HCT116 (cell line): ENCODE measurements around the gene ZNF646. TPM values are rescaled to one million over a fixed set of nuclear protein-coding genes. Genes with fewer than 3 reads are reported as not detected.

Source experiments
- ATAC-seq: fragments of 200-7000 bp; cut with Tn5 transposase; 2 replicates; pipeline ENCODE4 v1.9.1; 2020; ENCODE audit warnings: mild to moderate bottlenecking, moderate library complexity
- BruUV-seq: library from RNA; stranded (reverse); fragments of 400-500 nt; replicated peaks from 2 replicates; lab custom pipeline; 2021; lab: Mats Ljungman, UMichigan
- CTCF ChIA-PET: fragments of 300-600 bp; sonication (Branson Sonifier 250); formaldehyde crosslinking; loops from one replicate; lab custom pipeline; 2021; ENCODE audit warnings: antibody characterized with exemption; lab: Charles Lee
- POLR2A ChIA-PET: fragments of 300-600, 350-600 bp; sonication (Branson Sonifier 250); formaldehyde crosslinking; loops from one replicate; lab custom pipeline; 2021; ENCODE audit warnings: antibody characterized with exemption; lab: Charles Lee
- RAD21 ChIA-PET, 2 experiments: fragments of 300-600 bp; sonication (Branson Sonifier 250); formaldehyde crosslinking; loops; one replicate each; lab custom pipeline; 2023; ENCODE audit warnings: low total read pairs in 2 of 2; ENCODE audit not compliant: uncharacterized antibody in 2 of 2, unreplicated experiment in 2 of 2, low non-redundant PET in 1 of 2; lab: Charles Lee
- DNase-seq: peaks from one replicate; pipeline ENCODE4 v3.0.0-alpha.2; 2010; ENCODE audit warnings: low read depth, low spot score
- H2AFZ ChIP-seq: fragments of 200-600 bp; shearing (Covaris generic), sonication (generic); 2 replicates; pipeline ENCODE4 v1.6.1; 2017; ENCODE audit warnings: low read depth, mixed run types, mixed read lengths, antibody characterized with exemption, low read length; ENCODE audit not compliant: poor library complexity, severe bottlenecking
- H3K27ac ChIP-seq: 2 replicates; pipeline ENCODE4 v1.5.1; 2012; ENCODE audit warnings: low read depth, low read length
- H3K27me3 ChIP-seq: fragments of 200-600 bp; sonication (generic); 2 replicates; pipeline ENCODE4 v1.6.1; 2016; ENCODE audit warnings: mixed run types, low read length, mixed read lengths; ENCODE audit not compliant: insufficient read depth
- H3K36me3 ChIP-seq, 2 experiments: fragments of 200-500 bp in 1 of 2; fragments of 200-600 bp in 1 of 2; sonication (Bioruptor generic) in 1 of 2; sonication (generic) in 1 of 2; 2 replicates each; pipeline versions ENCODE4 v1.5.1 to v1.6.1; 2014 to 2016; ENCODE audit warnings: low read length in 2 of 2, inconsistent platforms in 1 of 2, mixed read lengths in 1 of 2, mixed run types in 1 of 2; ENCODE audit not compliant: insufficient read depth in 2 of 2, control insufficient read depth in 1 of 2
- H3K4me1 ChIP-seq, 2 experiments: fragments of 200-600 bp in 1 of 2; sonication (generic) in 1 of 2; 2 replicates each; pipeline versions ENCODE4 v1.5.1 to v1.6.1; 2012 to 2017; ENCODE audit warnings: low read length in 2 of 2, inconsistent platforms in 1 of 2, mild to moderate bottlenecking in 1 of 2, mixed read lengths in 1 of 2, mixed run types in 1 of 2, moderate library complexity in 1 of 2; ENCODE audit not compliant: insufficient read depth in 2 of 2, control insufficient read depth in 1 of 2
- H3K4me2 ChIP-seq: fragments of 200-600 bp; sonication (generic); 2 replicates; pipeline ENCODE4 v1.6.1; 2017; ENCODE audit warnings: mixed run types, low read length, mixed read lengths
- H3K4me3 ChIP-seq, 2 experiments: fragments of 200-600 bp in 1 of 2; sonication (generic) in 1 of 2; replicated peaks in 1 of 2; 2 replicates each; pipeline ENCODE4 v1.5.1; 2011 to 2016; ENCODE audit warnings: low read length in 2 of 2, control low read depth in 1 of 2, low read depth in 1 of 2, mild to moderate bottlenecking in 1 of 2, mixed read lengths in 1 of 2, mixed run types in 1 of 2
- H3K79me2 ChIP-seq: fragments of 200-600 bp; sonication (generic); 2 replicates; pipeline ENCODE4 v1.6.1; 2017; ENCODE audit warnings: mild to moderate bottlenecking, mixed run types, low read length, moderate library complexity, mixed read lengths; ENCODE audit not compliant: insufficient read depth
- H3K9ac ChIP-seq: fragments of 200-600 bp; sonication (generic); 2 replicates; pipeline ENCODE4 v1.6.1; 2016; ENCODE audit warnings: low read length, mixed read lengths
- H3K9me2 ChIP-seq: fragments of 200-600 bp; sonication (generic), shearing (Covaris generic); 2 replicates; pipeline ENCODE4 v1.6.1; 2017; ENCODE audit warnings: mixed run types, mild to moderate bottlenecking, moderate library complexity; ENCODE audit not compliant: insufficient read depth
- H3K9me3 ChIP-seq, 2 experiments: fragments of 200-500 bp in 1 of 2; fragments of 200-600 bp in 1 of 2; sonication (Bioruptor generic) in 1 of 2; sonication (generic) in 1 of 2; 2 replicates each; pipeline ENCODE4 v1.6.1; 2014 to 2017; ENCODE audit warnings: low read length in 2 of 2, mixed read lengths in 2 of 2, inconsistent platforms in 1 of 2, low read depth in 1 of 2, mild to moderate bottlenecking in 1 of 2, mixed run types in 1 of 2, moderate library complexity in 1 of 2; ENCODE audit not compliant: control insufficient read depth in 1 of 2, insufficient read depth in 1 of 2
- H4K20me1 ChIP-seq: fragments of 200-600 bp; sonication (generic), shearing (Covaris generic); 2 replicates; pipeline ENCODE4 v1.6.1; 2017; ENCODE audit warnings: mixed run types, mild to moderate bottlenecking, moderate library complexity; ENCODE audit not compliant: insufficient read depth
- CEBPB ChIP-seq: IDR thresholded peaks from 2 replicates; pipeline ENCODE4 v1.6.1; 2012; ENCODE audit warnings: low read depth
- EGR1 ChIP-seq: IDR thresholded peaks from 2 replicates; pipeline ENCODE4 v1.6.1; 2012; ENCODE audit warnings: low read depth
- ELF1 ChIP-seq: IDR thresholded peaks from 2 replicates; pipeline ENCODE4 v1.6.1; 2012; ENCODE audit warnings: low read depth, borderline replicate concordance
- EZH2phosphoT487 ChIP-seq: fragments of 200-600 bp; IDR thresholded peaks from 2 replicates; pipeline ENCODE4 v1.6.1; 2018; ENCODE audit warnings: antibody characterized with exemption, borderline replicate concordance
- FOSL1 ChIP-seq: IDR thresholded peaks from 2 replicates; pipeline ENCODE4 v1.6.1; 2012; ENCODE audit warnings: low read depth
- POLR2A ChIP-seq: IDR thresholded peaks from 2 replicates; pipeline ENCODE4 v1.7.0; 2011; ENCODE audit warnings: borderline replicate concordance; ENCODE audit not compliant: insufficient read depth, insufficient read length; ENCODE audit errors: extremely low read depth
- POLR2AphosphoS5 ChIP-seq: IDR thresholded peaks from 2 replicates; pipeline ENCODE4 v1.6.1; 2011; ENCODE audit warnings: mild to moderate bottlenecking, low read depth, low read length, moderate library complexity
- RAD21 ChIP-seq: IDR thresholded peaks from 2 replicates; pipeline ENCODE4 v1.6.1; 2012; ENCODE audit warnings: low read depth, mild to moderate bottlenecking
- SIN3A ChIP-seq: IDR thresholded peaks from 2 replicates; pipeline ENCODE4 v1.6.1; 2012; ENCODE audit warnings: low read depth
- SP1 ChIP-seq: IDR thresholded peaks from 2 replicates; pipeline ENCODE4 v1.6.1; 2012; ENCODE audit warnings: low read depth
- SRF ChIP-seq: IDR thresholded peaks from 2 replicates; pipeline ENCODE4 v1.6.1; 2012; ENCODE audit warnings: low read depth
- TCF7L2 ChIP-seq: IDR thresholded peaks from 2 replicates; pipeline ENCODE4 v1.7.0; 2011; ENCODE audit warnings: borderline replicate concordance, inconsistent platforms; ENCODE audit not compliant: insufficient read depth, insufficient read length; ENCODE audit errors: extremely low read depth
- YY1 ChIP-seq: IDR thresholded peaks from 2 replicates; pipeline ENCODE4 v1.6.1; 2011; ENCODE audit warnings: low read length, low read depth, moderate library complexity, mild to moderate bottlenecking; ENCODE audit not compliant: insufficient replicate concordance; ENCODE audit errors: extremely low read depth
- intact Hi-C: fragments of 100-400 bp; cut with micrococcal nuclease; formaldehyde crosslinking; loops from 2 replicates; pipeline ENCODE4 v1.10.0; 2022
- total RNA-seq: library from RNA; stranded (reverse); gene quantifications from one replicate; pipeline ENCODE4 v1.2.1, GENCODE V29; 2021; ENCODE audit not compliant: unreplicated experiment
- TF ChIP-seq, protein P1 (sequence below): IDR thresholded peaks from 2 replicates; pipeline ENCODE4 v1.6.1; 2012
- TF ChIP-seq, protein P2 (sequence below): IDR thresholded peaks from 2 replicates; pipeline ENCODE4 v1.6.1; 2012; ENCODE audit warnings: low read depth
- TF ChIP-seq, protein P3 (sequence below): IDR thresholded peaks from 2 replicates; pipeline ENCODE4 v1.6.1; 2011; ENCODE audit warnings: mild to moderate bottlenecking, low read length, moderate library complexity; ENCODE audit not compliant: insufficient replicate concordance; ENCODE audit errors: extremely low read depth
- TF ChIP-seq, protein P4 (sequence below), 3 experiments: fragments of 200-600 bp in 1 of 3; sonication (generic) in 1 of 3; IDR thresholded peaks in 2 of 3; conservative IDR thresholded peaks in 1 of 3; 2 replicates each; pipeline ENCODE4 v1.5.1; 2012 to 2017; ENCODE audit warnings: low read depth in 2 of 3, low read length in 2 of 3, antibody characterized with exemption in 1 of 3, borderline replicate concordance in 1 of 3, control low read depth in 1 of 3, mild to moderate bottlenecking in 1 of 3, mixed read lengths in 1 of 3, mixed run types in 1 of 3, moderate library complexity in 1 of 3; ENCODE audit not compliant: insufficient read depth in 1 of 3

ZNF646 gene
- total RNA-seq, 1 experiment from 2014 or later: 17.7 TPM

DNA sequence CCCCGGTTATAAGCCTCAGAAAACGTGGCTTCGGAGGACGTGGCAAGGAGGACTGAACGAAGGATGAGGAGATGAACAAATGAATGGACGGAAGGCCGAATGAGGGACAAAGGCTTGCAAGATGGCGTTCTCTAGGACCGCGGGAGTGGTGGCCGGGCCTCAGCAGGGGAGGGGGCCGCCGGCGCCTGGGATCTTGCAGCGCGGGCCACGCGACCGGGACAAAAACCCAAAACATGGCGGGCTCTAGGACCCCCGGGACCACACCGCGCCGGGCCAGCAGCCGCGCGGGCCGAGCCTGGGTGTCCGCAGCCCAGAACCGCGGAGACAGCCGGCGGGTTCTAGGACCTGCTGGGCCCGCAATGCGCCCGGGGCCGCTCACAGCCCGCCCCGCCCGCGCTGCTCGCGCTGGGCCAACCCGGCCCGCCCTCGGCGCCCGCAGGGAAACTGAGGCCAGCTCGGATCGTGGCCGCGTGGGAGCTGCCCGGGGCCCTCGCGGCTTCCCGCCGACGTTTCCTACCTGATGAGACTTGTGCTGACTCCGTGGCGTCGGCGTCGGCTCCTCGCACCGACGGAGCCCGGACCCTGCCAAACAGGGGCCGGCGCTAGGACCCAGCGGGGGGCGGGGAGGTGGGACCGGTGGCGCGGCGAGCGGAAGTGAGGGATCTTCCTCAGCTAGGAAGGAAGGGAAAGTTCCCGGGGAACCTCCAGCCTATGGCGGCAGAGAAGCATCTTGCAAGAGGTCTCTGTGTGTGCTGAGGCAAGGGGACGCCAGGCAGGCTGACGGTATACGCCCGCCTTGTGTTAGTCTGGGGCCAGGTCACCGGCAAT lies 866 bp upstream of the ZNF646 start:
- POLR2A ChIA-PET: interaction anchor here (1.0 to 1.6 kb wide), 11 partner anchors 18 to 141 kb away, joined by 3 to 8 read pairs (median 4); partner anchors contain the start of genes HSD3B7, KAT8, STX4 and TRIM72
- H3K9me2 ChIP-seq: no peaks in the 10 kb centered on the region
- peak overlapping the region; percentile 100 for H3K27ac ChIP-seq
- RAD21 ChIA-PET: interaction anchor here (0.8 to 1.5 kb wide), 4 partner anchors 44 to 91 kb away, joined by 3 to 7 read pairs (median 4); partner anchors contain the start of genes HSD3B7 (in 1 of the 2) and KAT8 (in 1 of the 2)
- H3K36me3 ChIP-seq: peaks cover 11 to 23% of the 10 kb centered on the region in 2 experiments; a peak in 3 of 4 replicates
- peak overlapping the region; percentile 87 to 99 for H3K4me3 ChIP-seq
- no peaks in the 10 kb centered on the region for H3K27me3 ChIP-seq
- ATAC-seq: peak; percentile 69
- H4K20me1 ChIP-seq: no peaks in the 10 kb centered on the region
- peaks cover 79% of the 10 kb centered on the region for H3K79me2 ChIP-seq
- peak; percentile 82 for DNase-seq
- peaks cover 8 to 18% of the 10 kb centered on the region in 2 experiments; a peak in 3 of 4 replicates for H3K4me1 ChIP-seq
- H3K9me3 ChIP-seq: no peaks in the 10 kb centered on the region
- BruUV-seq: no TSS peak
- intact Hi-C loops: loop anchor here (1.0 to 10.0 kb wide), 5 partner anchors 21 to 381 kb away; partner anchors contain the start of genes ARMC5, PRSS8, STX4 and VKORC1
- no peak overlapping the region for H2AFZ ChIP-seq
- peak overlapping the region; percentile 95 for H3K9ac ChIP-seq
- CTCF ChIA-PET: interaction anchor here (0.5 to 1.2 kb wide), 8 partner anchors 19 to 796 kb away, joined by 3 to 7 read pairs (median 4); partner anchors contain the start of genes HSD3B7 and ZNF843
- peak overlapping the region; percentile 97 for H3K4me2 ChIP-seq
- TF ChIP-seq YY1: peak; percentile 77
- peak; percentile 42 for TF ChIP-seq POLR2A
- no peak for TF ChIP-seq EGR1
- TF ChIP-seq TCF7L2: peak; percentile 39
- TF ChIP-seq FOSL1: peak; percentile 85
- TF ChIP-seq SP1: peak; percentile 80
- TF ChIP-seq, protein P1, sequence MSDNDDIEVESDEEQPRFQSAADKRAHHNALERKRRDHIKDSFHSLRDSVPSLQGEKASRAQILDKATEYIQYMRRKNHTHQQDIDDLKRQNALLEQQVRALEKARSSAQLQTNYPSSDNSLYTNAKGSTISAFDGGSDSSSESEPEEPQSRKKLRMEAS: no peak
- TF ChIP-seq, protein P2, sequence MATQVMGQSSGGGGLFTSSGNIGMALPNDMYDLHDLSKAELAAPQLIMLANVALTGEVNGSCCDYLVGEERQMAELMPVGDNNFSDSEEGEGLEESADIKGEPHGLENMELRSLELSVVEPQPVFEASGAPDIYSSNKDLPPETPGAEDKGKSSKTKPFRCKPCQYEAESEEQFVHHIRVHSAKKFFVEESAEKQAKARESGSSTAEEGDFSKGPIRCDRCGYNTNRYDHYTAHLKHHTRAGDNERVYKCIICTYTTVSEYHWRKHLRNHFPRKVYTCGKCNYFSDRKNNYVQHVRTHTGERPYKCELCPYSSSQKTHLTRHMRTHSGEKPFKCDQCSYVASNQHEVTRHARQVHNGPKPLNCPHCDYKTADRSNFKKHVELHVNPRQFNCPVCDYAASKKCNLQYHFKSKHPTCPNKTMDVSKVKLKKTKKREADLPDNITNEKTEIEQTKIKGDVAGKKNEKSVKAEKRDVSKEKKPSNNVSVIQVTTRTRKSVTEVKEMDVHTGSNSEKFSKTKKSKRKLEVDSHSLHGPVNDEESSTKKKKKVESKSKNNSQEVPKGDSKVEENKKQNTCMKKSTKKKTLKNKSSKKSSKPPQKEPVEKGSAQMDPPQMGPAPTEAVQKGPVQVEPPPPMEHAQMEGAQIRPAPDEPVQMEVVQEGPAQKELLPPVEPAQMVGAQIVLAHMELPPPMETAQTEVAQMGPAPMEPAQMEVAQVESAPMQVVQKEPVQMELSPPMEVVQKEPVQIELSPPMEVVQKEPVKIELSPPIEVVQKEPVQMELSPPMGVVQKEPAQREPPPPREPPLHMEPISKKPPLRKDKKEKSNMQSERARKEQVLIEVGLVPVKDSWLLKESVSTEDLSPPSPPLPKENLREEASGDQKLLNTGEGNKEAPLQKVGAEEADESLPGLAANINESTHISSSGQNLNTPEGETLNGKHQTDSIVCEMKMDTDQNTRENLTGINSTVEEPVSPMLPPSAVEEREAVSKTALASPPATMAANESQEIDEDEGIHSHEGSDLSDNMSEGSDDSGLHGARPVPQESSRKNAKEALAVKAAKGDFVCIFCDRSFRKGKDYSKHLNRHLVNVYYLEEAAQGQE: no peak
- TF ChIP-seq RAD21: no peak
- TF ChIP-seq CEBPB: no peak
- no peak for TF ChIP-seq SRF
- TF ChIP-seq, protein P3, sequence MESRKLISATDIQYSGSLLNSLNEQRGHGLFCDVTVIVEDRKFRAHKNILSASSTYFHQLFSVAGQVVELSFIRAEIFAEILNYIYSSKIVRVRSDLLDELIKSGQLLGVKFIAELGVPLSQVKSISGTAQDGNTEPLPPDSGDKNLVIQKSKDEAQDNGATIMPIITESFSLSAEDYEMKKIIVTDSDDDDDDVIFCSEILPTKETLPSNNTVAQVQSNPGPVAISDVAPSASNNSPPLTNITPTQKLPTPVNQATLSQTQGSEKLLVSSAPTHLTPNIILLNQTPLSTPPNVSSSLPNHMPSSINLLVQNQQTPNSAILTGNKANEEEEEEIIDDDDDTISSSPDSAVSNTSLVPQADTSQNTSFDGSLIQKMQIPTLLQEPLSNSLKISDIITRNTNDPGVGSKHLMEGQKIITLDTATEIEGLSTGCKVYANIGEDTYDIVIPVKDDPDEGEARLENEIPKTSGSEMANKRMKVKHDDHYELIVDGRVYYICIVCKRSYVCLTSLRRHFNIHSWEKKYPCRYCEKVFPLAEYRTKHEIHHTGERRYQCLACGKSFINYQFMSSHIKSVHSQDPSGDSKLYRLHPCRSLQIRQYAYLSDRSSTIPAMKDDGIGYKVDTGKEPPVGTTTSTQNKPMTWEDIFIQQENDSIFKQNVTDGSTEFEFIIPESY: peak; percentile 8
- TF ChIP-seq EZH2phosphoT487: no peak
- TF ChIP-seq ELF1: no peak; the same call in 1 of the 2 replicates
- TF ChIP-seq, protein P4, sequence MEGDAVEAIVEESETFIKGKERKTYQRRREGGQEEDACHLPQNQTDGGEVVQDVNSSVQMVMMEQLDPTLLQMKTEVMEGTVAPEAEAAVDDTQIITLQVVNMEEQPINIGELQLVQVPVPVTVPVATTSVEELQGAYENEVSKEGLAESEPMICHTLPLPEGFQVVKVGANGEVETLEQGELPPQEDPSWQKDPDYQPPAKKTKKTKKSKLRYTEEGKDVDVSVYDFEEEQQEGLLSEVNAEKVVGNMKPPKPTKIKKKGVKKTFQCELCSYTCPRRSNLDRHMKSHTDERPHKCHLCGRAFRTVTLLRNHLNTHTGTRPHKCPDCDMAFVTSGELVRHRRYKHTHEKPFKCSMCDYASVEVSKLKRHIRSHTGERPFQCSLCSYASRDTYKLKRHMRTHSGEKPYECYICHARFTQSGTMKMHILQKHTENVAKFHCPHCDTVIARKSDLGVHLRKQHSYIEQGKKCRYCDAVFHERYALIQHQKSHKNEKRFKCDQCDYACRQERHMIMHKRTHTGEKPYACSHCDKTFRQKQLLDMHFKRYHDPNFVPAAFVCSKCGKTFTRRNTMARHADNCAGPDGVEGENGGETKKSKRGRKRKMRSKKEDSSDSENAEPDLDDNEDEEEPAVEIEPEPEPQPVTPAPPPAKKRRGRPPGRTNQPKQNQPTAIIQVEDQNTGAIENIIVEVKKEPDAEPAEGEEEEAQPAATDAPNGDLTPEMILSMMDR (IDR thresholded peaks at IDR 0.05 in 2 of 3, conservative IDR thresholded peaks at IDR 0.05 in 1 of 3; ENCODE audit: borderline replicate concordance in 1 of 3, insufficient read depth in 1 of 3, low read depth in 2 of 3, low read length in 2 of 3): no peak
- peak; percentile 47 for TF ChIP-seq POLR2AphosphoS5
- TF ChIP-seq SIN3A: peak; percentile 78
